Thoracic aorta (tissue), 2 donors: ENCODE data around the gene CATSPERZ. TPM values are rescaled to one million over a fixed set of nuclear protein-coding genes. Genes with fewer than 3 reads are reported as not detected.

Source experiments
- ATAC-seq: fragments of 150-250 bp; one replicate; pipeline ENCODE4 v1.8.0; 2017; ENCODE audit warnings: low read depth; ENCODE audit not compliant: insufficient number of reproducible peaks, low FRiP score
- DNase-seq: peaks from one replicate; pipeline ENCODE4 v3.0.0-alpha.2; 2020; ENCODE audit warnings: low spot score
- H3K27ac ChIP-seq, 2 donors: fragments of 200-600 bp; sonication (generic); 1 replicate in 1 of 2; 2 replicates in 1 of 2; pipeline ENCODE4 v1.5.1; 2016; ENCODE audit warnings: mild to moderate bottlenecking in 2 of 2, moderate library complexity in 2 of 2
- H3K27me3 ChIP-seq: fragments of 200-600 bp; sonication (generic); replicated peaks from 2 replicates; pipeline ENCODE4 v1.6.0; 2016; ENCODE audit warnings: mild to moderate bottlenecking; ENCODE audit not compliant: insufficient read depth
- H3K36me3 ChIP-seq: fragments of 200-600 bp; sonication (generic); one replicate; pipeline ENCODE4 v1.5.1; 2016
- H3K4me1 ChIP-seq, 2 donors: fragments of 200-600 bp; sonication (generic); 1 replicate in 1 of 2; 2 replicates in 1 of 2; pipeline versions ENCODE4 v1.5.1 to v1.6.0; 2016; ENCODE audit warnings: low read depth in 2 of 2, mild to moderate bottlenecking in 1 of 2; ENCODE audit not compliant: control insufficient read depth in 1 of 2
- H3K4me3 ChIP-seq: fragments of 200-600 bp; sonication (generic); 2 replicates; pipeline ENCODE4 v1.5.1; 2016; ENCODE audit warnings: mild to moderate bottlenecking
- H3K9me3 ChIP-seq: fragments of 200-600 bp; sonication (generic); 2 replicates; pipeline ENCODE4 v1.5.1; 2016
- total RNA-seq, 2 donors: library from RNA; depleted of rRNA; stranded (reverse); fragments of >200 nt; gene quantifications; one replicate each; pipeline versions ENCODE4 v1.1.0 to v1.2.3, GENCODE V29; 2016
- TF ChIP-seq, protein P1 (sequence below): fragments of 200-600 bp; sonication (generic); IDR thresholded peaks from one replicate; pipeline ENCODE4 v1.5.1; 2019; ENCODE audit warnings: antibody characterized with exemption

The CATSPERZ gene
- total RNA-seq, 2 donors from 2014 or later, result not detected

DNA sequence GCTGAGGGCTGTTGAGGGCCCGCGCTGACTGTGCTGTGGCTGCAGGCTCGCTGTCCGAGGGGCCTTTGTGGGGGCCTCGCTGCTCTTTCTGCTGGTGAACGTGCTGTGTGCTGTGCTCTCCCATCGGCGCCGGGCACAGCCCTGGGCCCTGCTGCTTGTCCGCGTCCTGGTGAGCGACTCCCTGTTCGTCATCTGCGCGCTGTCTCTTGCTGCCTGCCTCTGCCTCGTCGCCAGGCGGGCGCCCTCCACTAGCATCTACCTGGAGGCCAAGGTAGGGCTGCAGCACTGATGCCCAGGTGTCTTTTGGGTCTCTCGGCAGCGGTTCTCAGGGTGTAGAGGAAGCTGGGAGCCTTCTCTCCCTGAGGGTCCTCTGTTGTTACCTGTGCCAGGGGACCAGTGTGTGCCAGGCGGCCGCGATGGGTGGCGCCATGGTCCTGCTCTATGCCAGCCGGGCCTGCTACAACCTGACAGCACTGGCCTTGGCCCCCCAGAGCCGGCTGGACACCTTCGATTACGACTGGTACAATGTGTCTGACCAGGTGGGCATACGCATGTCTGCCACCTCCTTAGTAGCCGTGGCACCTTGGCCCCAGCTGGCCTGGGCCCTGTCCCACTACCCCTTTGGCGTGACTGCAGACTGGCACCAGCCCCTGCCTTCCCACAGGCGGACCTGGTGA, 12.3 kb upstream of the CATSPERZ start:
- Histone ChIP-seq H3K4me1 (peaks cover 33 to 48% of the 10 kb centered on the region in 2 donors), H3K27ac (no peak overlapping the region), H3K27me3 (peaks cover 7% of the 10 kb centered on the region), H3K4me3 (no peak overlapping the region), H3K36me3 (no peaks in the 10 kb centered on the region), H3K9me3 (no peaks in the 10 kb centered on the region)
- no peak for DNase-seq
- TF ChIP-seq, protein P1, sequence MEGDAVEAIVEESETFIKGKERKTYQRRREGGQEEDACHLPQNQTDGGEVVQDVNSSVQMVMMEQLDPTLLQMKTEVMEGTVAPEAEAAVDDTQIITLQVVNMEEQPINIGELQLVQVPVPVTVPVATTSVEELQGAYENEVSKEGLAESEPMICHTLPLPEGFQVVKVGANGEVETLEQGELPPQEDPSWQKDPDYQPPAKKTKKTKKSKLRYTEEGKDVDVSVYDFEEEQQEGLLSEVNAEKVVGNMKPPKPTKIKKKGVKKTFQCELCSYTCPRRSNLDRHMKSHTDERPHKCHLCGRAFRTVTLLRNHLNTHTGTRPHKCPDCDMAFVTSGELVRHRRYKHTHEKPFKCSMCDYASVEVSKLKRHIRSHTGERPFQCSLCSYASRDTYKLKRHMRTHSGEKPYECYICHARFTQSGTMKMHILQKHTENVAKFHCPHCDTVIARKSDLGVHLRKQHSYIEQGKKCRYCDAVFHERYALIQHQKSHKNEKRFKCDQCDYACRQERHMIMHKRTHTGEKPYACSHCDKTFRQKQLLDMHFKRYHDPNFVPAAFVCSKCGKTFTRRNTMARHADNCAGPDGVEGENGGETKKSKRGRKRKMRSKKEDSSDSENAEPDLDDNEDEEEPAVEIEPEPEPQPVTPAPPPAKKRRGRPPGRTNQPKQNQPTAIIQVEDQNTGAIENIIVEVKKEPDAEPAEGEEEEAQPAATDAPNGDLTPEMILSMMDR, result no peak
- no peak for ATAC-seq

DNA sequence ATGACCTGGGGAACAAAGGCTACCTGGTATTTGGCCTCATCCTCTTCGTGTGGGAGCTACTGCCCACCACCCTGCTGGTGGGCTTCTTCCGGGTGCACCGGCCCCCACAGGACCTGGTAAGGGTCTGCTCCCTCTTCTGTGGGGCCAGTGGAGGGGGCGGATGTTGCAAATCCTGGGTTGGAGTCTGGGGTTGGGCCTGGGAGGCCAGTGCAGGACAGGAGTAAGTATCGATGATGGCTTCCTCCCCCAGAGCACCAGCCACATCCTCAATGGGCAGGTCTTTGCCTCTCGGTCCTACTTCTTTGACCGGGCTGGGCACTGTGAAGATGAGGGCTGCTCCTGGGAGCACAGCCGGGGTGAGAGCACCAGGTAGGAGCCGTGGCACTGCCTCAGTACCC, 11.8 kb upstream of the CATSPERZ start:
- H3K4me1 ChIP-seq, result peaks cover 28 to 44% of the 10 kb centered on the region in 2 donors
- TF ChIP-seq, protein P1, result no peak
- ATAC-seq, result no peak
- H3K27me3 ChIP-seq, result peaks cover 11% of the 10 kb centered on the region
- DNase-seq, result no peak
- H3K9me3 ChIP-seq, result no peaks in the 10 kb centered on the region
- no peak overlapping the region for H3K27ac ChIP-seq
- H3K36me3 ChIP-seq, result no peaks in the 10 kb centered on the region
- no peak overlapping the region for H3K4me3 ChIP-seq

DNA sequence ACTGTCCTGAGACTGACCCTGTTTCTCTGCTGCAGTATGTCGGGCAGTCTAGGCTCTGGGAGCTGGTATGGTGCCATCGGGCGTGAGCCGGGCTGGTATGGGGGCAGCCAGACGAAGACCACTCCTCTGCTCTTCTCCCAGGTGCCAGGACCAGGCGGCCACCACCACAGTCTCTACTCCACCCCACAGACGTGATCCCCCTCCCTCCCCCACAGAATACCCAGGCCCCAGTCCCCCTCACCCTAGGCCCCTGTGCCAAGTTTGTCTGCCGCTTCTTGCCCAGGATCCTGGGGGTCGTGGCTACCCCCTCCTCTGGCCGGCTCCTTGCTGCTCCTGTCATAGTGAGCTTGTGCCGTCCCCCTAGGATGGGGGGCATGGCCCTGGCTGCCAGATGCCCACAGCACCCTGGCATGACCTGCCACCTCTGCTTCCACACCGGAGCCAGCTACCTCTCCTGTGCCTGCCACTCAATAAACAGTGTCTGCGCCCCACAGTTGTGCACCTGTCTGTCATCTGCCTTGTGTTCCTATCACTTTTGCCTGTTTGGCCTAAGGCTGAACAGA, 11.1 kb upstream of the CATSPERZ start:
- ATAC-seq, result no peak
- Histone ChIP-seq H3K4me3 (no peak overlapping the region), H3K9me3 (no peaks in the 10 kb centered on the region), H3K36me3 (no peaks in the 10 kb centered on the region), H3K27ac (no peak overlapping the region), H3K4me1 (peaks cover 20 to 37% of the 10 kb centered on the region in 2 donors), H3K27me3 (peaks cover 11% of the 10 kb centered on the region)
- no peak for DNase-seq
- TF ChIP-seq, protein P1, result no peak

DNA sequence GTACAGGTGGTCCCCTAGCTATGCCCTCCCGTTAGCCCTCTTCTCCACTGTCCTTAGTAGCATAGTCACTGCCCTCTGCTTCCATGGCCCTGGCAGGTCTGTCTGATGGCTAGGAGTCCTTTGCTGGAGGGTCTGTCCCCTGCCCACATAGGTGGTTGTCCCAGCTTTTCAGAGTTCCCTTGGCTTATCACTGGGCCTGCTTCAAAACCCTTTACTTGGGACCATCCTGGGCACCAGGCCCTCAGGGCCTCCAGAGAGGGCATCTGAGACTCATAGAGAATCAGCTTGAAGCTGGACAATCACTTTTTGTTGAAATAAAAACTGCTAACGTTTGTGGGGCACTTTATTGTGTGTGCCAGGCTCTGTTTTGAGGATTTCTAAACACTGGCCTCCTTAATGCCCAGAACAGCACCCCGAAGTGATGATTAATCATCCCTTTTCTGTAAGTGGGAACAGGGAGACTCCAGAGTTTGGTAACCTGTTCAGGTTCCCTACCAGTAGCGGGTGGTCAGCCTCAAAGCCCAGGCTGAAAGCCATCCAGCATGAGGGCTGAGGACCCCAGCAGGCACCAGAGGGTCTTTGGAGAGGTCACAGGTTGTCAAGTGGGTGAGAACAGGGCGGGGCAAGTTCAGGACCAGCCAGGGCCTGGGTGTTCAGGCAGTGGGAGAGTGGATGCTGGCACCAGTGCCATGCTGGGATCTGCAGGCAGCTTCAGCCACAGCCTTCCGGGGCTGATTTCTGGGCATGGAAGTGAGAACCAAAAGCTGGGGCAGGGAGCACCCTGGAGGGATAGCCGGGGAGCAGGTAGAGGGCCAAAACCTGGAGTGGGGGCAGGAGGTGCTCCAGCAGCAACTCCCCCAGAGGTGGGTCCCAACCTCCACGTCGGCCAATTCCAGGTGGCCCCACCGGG, 9.6 kb upstream of the CATSPERZ start:
- H3K27me3 ChIP-seq, result peaks cover 15% of the 10 kb centered on the region
- no peaks in the 10 kb centered on the region for H3K9me3 ChIP-seq
- no peak overlapping the region for H3K27ac ChIP-seq
- TF ChIP-seq, protein P1, result no peak
- H3K4me1 ChIP-seq, result peaks cover 20 to 35% of the 10 kb centered on the region in 2 donors
- ATAC-seq, result no peak
- H3K36me3 ChIP-seq, result no peaks in the 10 kb centered on the region
- DNase-seq, result no peak
- no peak overlapping the region for H3K4me3 ChIP-seq

DNA sequence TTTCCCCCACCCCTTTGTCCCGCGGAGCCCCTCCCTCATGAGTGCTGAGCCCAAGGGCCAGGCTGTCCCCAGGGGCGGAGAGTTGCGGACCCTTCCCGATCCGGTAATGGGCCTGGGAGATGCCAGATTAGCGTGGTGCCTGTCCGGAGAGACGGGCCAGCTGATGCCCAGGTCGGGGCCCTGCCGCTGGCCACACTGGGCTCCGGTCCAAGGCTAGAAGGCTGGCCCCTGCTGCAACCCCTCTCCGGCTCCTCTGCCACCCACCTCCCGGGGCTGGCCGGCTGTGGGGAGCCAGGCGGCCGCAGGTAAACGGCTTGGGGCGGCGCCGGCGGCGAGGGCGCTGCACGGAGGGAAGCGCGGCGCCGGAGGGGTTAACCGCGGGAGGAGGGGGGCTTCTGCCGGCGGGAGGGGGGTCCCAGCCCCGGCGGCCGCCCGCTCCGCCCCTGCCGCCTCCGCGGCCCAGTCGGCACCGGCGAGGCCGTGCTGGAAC, 8.9 kb upstream of the CATSPERZ start, which contains the start of gene KCNK4:
Gene KCNK4, plus strand, starts transcription at position 41 of the 490 bp plus-strand sequence. CDS start 1,717 bp downstream, outside the sequence.
- H3K4me1 ChIP-seq, result peaks cover 15 to 30% of the 10 kb centered on the region in 2 donors
- no peaks in the 10 kb centered on the region for H3K36me3 ChIP-seq
- H3K4me3 ChIP-seq, result peak within 1 kb of the TSS; percentile 61
- ATAC-seq (no peak), DNase-seq (no peak)
- H3K27me3 ChIP-seq, result peaks cover 16% of the 10 kb centered on the region
- H3K27ac ChIP-seq, result no peak within 1 kb of the TSS
- H3K9me3 ChIP-seq, result no peaks in the 10 kb centered on the region
- TF ChIP-seq, protein P1, result no peak
